Kidney (tissue), 14 donors: Measurements from ENCODE around the gene SPACA4. TPM values are rescaled to one million over a fixed set of nuclear protein-coding genes. Genes with fewer than 3 reads are reported as not detected.

ENCODE experiments used
- DNase-seq, 5 donors: peaks; one replicate each; pipeline ENCODE4 v3.0.0-alpha.2; 2013 to 2020
- FAIRE-seq: peaks from 2 replicates; lab custom pipeline; 2012; peaks lifted over from hg19 to GRCh38; lab: Jason Lieb, UNC
- H3K27ac ChIP-seq, 2 donors: one replicate each; pipeline ENCODE4 v1.7.0; 2013; ENCODE audit warnings: low read depth in 2 of 2, low read length in 2 of 2, inconsistent platforms in 1 of 2
- H3K27me3 ChIP-seq: one replicate; pipeline ENCODE4 v1.7.1; 2013; ENCODE audit warnings: low read length, inconsistent platforms; ENCODE audit not compliant: control insufficient read depth, insufficient read depth
- H3K36me3 ChIP-seq, 3 donors: one replicate each; pipeline versions ENCODE4 v1.7.0 to v1.7.1; 2013; ENCODE audit warnings: low read length in 3 of 3, control low read depth in 1 of 3, inconsistent platforms in 1 of 3; ENCODE audit not compliant: insufficient read depth in 3 of 3, control insufficient read depth in 2 of 3
- H3K4me1 ChIP-seq, 3 donors: one replicate each; pipeline versions ENCODE4 v1.7.0 to v1.7.1; 2013; ENCODE audit warnings: low read length in 3 of 3, inconsistent platforms in 1 of 3, low read depth in 1 of 3; ENCODE audit not compliant: control insufficient read depth in 2 of 3, insufficient read depth in 2 of 3
- H3K4me3 ChIP-seq, 3 donors: one replicate each; pipeline versions ENCODE4 v1.7.0 to v1.8.1; 2013; ENCODE audit warnings: low read length in 3 of 3, control low read depth in 1 of 3, inconsistent platforms in 1 of 3
- H3K9ac ChIP-seq, 3 donors: one replicate each; pipeline versions ENCODE4 v1.7.0 to v1.7.1; 2013; ENCODE audit warnings: low read length in 3 of 3, control low read depth in 1 of 3, inconsistent platforms in 1 of 3
- H3K9me3 ChIP-seq, 3 donors: one replicate each; pipeline versions ENCODE4 v1.7.0 to v1.7.1; 2013; ENCODE audit warnings: low read length in 3 of 3, control low read depth in 1 of 3, inconsistent platforms in 1 of 3; ENCODE audit not compliant: control insufficient read depth in 2 of 3, insufficient read depth in 1 of 3
- CTCF ChIP-seq: IDR thresholded peaks from 3 replicates; pipeline ENCODE4 v1.5.1; 2012; ENCODE audit warnings: mild to moderate bottlenecking, moderate library complexity, borderline replicate concordance; ENCODE audit not compliant: insufficient read depth; ENCODE audit errors: extremely low read depth
- intact Hi-C: fragments of 100-400 bp; cut with DNase I; formaldehyde crosslinking; loops from one replicate; pipeline ENCODE4 v1.11.1; 2022
- polyA plus RNA-seq: library from polyadenylated mRNA; stranded (reverse); fragments of 350-450 nt; fragmentation: Illumina TruSeq; extraction: RNeasy Lipid Tissue Mini Kit (QIAGEN cat#74804); gene quantifications from one replicate; pipeline ENCODE4 v1.2.3, GENCODE V29; 2014; ENCODE audit warnings: low read depth, low replicate concordance; ENCODE audit not compliant: insufficient read depth
- total RNA-seq: library from RNA; stranded (reverse); fragmentation: NEBNext Ultra II Directional; extraction: Animal tissue kit (Norgen Biotek cat#: 25700); gene quantifications from one replicate; pipeline ENCODE4 v1.2.1, GENCODE V29; 2021
- donor health status: control.
- donor health status: control.
- donor health status: control.
- donor health status: control.
- donor health status: control.
- donor health status: DM: yes; HTN: yes; CAD: no.
- donor health status: Normal renal cell carcinoma (clear cell type).

SPACA4 gene
- total and polyA plus RNA-seq, 2 donors from 2014 or later, result not detected

- Histone ChIP-seq H3K9ac (no peak overlapping the region), H3K27ac (no peak overlapping the region), H3K4me3 (no peak overlapping the region), H3K9me3 (no peaks in the 10 kb centered on the region), H3K36me3 (no peaks in the 10 kb centered on the region), H3K27me3 (no peaks in the 10 kb centered on the region), H3K4me1 (no peaks in the 10 kb centered on the region)
- no peak for TF ChIP-seq CTCF
- intact Hi-C loops, result no loop called here
- DNase-seq (no peak), FAIRE-seq (no peak)
Observed at GRCh38 chr19:48603001-48603400, 3.5 kb upstream of the SPACA4 start.

- Histone ChIP-seq H3K36me3 (no peaks in the 10 kb centered on the region), H3K27me3 (no peaks in the 10 kb centered on the region), H3K9ac (no peak overlapping the region), H3K27ac (no peak overlapping the region), H3K4me1 (no peaks in the 10 kb centered on the region), H3K9me3 (no peaks in the 10 kb centered on the region), H3K4me3 (no peak overlapping the region)
- FAIRE-seq (no peak), DNase-seq (no peak)
- intact Hi-C loops, result no loop called here
- no peak for TF ChIP-seq CTCF
Observed at GRCh38 chr19:48603449-48603848, 3.1 kb upstream of the SPACA4 start.

- Histone ChIP-seq H3K4me1 (no peaks in the 10 kb centered on the region), H3K27me3 (no peaks in the 10 kb centered on the region), H3K9me3 (no peaks in the 10 kb centered on the region), H3K36me3 (no peaks in the 10 kb centered on the region), H3K9ac (no peak overlapping the region), H3K27ac (no peak overlapping the region), H3K4me3 (no peak overlapping the region)
- DNase-seq (no peak), FAIRE-seq (no peak)
- TF ChIP-seq CTCF, result no peak
- intact Hi-C loops, result no loop called here
Observed at GRCh38 chr19:48603850-48604249, 2.7 kb upstream of the SPACA4 start.

GRCh38 chr19:48607359-48607755, 815 bp downstream of the SPACA4 start:
- DNase-seq, result no peak
- H3K9me3 ChIP-seq, result no peaks in the 10 kb centered on the region
- no peaks in the 10 kb centered on the region for H3K27me3 ChIP-seq
- no peak for FAIRE-seq
- no peaks in the 10 kb centered on the region for H3K36me3 ChIP-seq
- no peak overlapping the region for H3K4me3 ChIP-seq
- TF ChIP-seq CTCF, result no peak
- H3K4me1 ChIP-seq, result no peaks in the 10 kb centered on the region
- intact Hi-C loops, result no loop called here
- H3K9ac ChIP-seq, result no peak overlapping the region
- no peak overlapping the region for H3K27ac ChIP-seq
